Measurements from ENCODE around the gene PTGFRN.

DNA sequence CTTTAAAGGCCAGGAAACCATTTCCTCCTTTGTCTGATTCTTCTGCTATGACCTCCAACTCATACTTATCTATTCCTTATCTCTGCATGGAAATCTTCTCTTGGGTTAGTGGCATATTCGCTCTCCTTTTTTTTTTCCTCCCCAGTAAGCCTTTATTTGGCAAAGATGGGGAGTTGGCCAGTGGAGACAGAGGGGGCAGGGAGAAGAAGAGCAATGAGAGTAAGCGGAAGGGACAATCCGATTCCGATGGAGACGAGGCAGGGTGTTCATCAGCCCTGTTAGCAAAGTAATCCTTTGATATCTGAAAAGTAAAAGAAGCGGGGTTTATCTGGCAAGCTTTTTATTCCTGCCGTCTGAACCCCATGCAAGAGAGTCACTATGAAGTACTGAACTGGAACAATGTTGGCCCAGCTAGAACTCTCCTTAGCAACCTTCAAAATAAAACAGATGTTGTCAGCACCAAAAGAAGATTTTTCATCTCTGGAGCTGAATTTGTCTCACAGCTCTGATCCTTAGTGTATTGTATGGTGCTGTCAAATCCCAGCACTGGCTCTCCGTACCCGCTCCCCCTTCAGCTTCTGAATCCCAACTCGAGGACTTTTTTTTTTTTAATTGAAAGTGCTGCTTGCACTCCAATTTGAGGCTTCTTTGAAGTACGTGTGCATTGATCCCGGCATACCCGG is 40.9 kb downstream of the PTGFRN start:
- no peak for TF ChIP-seq BRD4 (CRISPR knock-in tag; IDR thresholded peaks at IDR 0.05)
- TF ChIP-seq ZNF558 (CRISPR knock-in tag; IDR thresholded peaks at IDR 0.05; ENCODE audit: borderline replicate concordance), result no peak
- TF ChIP-seq ZNF7 (CRISPR knock-in tag; IDR thresholded peaks at IDR 0.05), result no peak
- no peak for TF ChIP-seq CHCHD3 (CRISPR knock-in tag; IDR thresholded peaks at IDR 0.05)
- no peak for TF ChIP-seq NCOR1 (IDR thresholded peaks at IDR 0.05; ENCODE audit: borderline replicate concordance, low read length)
- TF ChIP-seq, protein P1, sequence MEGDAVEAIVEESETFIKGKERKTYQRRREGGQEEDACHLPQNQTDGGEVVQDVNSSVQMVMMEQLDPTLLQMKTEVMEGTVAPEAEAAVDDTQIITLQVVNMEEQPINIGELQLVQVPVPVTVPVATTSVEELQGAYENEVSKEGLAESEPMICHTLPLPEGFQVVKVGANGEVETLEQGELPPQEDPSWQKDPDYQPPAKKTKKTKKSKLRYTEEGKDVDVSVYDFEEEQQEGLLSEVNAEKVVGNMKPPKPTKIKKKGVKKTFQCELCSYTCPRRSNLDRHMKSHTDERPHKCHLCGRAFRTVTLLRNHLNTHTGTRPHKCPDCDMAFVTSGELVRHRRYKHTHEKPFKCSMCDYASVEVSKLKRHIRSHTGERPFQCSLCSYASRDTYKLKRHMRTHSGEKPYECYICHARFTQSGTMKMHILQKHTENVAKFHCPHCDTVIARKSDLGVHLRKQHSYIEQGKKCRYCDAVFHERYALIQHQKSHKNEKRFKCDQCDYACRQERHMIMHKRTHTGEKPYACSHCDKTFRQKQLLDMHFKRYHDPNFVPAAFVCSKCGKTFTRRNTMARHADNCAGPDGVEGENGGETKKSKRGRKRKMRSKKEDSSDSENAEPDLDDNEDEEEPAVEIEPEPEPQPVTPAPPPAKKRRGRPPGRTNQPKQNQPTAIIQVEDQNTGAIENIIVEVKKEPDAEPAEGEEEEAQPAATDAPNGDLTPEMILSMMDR (CRISPR knock-in tag; IDR thresholded peaks at IDR 0.05), result no peak
- no peak for TF ChIP-seq GABPA (IDR thresholded peaks at IDR 0.05; ENCODE audit: low read depth, low read length)
- TF ChIP-seq GABPA (CRISPR knock-in tag; IDR thresholded peaks at IDR 0.05; ENCODE audit: low read depth), result no peak
- no peak for TF ChIP-seq TFE3 (CRISPR knock-in tag; IDR thresholded peaks at IDR 0.05)

Measured in HepG2 (cell line).